Endothelial cell of hepatic sinusoid (primary cell): ENCODE data around the gene TBXT.
"Not testable (repeated sequence)": the region's sequence is repeated elsewhere in the genome, so short reads cannot be mapped to it uniquely, and the experiment has no call there.

Source experiments
- in situ Hi-C: cut with HindIII; loops from 2 replicates; pipeline ENCODE4 v1.10.0; 2017; ENCODE audit warnings: low sequenced_read_pairs

TBXT gene

DNA sequence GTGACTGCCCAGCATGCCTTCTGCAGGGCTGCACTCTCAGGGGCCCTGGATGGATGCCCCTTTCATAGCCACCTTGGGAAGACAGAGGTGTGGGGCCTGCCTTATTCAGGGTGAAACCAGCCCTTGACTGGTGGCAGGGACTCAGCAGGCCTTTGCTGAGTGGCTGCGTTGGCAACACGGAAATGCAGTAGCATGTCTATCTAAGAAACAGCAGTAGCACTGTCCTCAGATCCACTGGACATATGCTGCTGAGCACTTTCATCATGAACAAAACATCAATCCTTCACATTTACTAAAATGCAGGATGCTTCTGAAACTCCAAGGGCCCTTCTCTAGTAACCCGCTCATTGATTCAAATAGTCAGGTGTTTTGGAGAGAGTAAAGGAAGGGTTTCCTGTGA, 4.9 kb upstream of the TBXT start:
- in situ Hi-C loops, result no loop called here

DNA sequence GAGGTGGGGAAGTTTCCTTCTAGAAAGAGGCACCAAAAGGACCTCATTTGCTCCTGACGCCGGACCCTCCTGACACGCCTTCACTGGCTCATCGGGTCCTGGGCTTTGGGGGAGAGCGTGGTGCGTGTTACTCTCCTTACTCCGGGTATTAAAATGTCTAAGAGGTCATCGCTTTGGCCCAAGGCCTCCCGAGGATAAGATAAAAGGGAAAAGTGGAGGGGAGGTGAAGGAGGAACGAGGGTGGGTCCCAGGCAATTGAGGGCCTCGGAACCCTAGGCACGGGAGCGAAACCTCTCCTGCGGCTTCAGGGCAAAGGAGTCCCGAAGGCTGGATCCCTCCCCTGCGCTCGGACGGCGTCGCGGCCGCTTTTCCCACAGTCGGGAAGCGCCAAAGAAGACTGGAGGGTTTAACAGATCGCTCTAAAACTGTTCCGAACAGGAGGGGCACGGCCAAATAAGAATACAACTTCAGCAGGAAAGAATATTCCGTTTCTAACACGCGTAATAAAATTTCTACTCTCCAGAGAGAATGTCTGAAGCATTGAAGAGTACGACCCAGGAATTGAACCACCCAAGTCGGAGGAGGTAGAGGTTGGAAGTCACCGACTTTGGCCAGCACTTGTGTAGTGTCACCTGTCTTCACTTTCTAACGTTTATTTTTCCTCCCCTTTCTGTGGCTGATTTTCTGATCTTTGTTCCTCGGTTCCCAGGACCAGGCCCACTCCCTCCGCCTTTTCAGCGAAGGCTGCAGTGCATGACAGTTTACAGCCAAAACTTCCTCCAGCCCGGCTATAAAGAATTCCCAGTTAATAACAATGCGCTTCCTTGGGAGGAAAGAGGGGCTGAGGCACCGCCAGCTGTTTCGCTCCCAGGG, 2.1 kb upstream of the TBXT start:
- in situ Hi-C loops, result no loop called here

DNA sequence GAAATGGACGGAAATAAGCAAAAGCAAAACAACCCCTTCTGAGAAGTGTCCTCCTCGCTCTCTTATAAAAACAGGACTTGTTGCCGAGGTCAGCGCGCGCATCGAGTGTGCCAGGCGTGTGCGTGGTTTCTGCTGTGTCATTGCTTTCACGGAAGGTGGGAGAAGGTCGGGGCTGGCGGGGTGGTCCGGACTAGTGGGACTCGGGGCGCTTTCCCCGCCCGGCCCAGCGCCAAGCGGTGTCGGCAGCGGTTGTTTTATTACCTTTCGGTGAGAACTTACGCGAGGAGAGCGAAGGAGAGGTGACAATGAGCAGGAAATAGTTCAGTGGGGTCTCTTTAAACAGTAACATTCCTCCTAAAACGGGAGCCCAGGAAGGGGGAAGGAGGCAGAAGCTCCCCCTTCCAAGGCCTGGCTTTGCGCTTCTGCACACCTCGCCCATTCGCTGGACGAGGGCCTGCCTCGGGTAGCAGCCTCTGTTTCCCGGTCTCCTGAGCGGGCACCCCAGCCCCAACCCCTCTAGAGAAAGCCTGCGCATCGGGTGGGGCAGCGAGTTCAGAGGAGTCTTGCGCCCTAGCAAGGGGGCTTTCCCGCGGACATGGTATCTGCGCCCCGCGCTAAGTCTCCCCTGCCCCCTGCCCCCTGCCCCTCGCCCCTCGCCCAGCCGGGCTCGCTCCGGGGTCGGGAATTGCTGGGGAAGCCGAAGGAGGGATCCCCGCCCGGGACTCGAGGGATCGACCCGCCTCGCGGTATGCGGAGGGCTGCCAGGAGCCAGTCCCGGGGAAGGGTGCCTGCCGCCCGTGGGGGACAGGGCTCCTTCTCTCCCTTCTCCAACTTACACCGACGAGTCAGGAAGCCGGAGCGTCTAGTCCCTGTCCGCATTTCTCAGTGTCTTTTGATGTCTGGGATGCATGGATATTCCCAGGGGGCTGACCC, 1.2 kb upstream of the TBXT start:
- in situ Hi-C loops, result no loop called here

DNA sequence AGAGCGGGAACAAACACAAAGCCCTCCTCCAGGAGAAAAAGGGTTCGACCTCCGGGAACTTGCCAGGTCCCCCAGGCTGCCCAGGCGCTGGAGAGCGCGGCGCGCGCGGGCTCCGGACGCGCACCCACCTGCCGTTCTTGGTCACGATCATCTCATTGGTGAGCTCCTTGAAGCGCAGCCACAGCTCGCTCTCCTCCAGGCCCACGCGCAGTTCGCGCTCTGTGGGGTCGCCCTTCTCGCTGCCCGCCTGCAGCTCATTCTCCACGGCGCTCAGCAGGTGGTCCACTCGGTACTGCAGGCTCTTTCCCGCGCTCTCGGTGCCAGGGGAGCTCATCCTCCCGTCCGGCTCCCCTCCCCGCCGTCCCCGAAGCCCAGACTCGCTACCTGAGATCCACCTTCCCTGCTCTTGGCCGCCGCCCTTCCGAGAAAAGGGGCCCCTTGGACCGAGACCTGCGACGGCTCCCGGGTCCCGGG, 356 bp downstream of the TBXT start:
- in situ Hi-C loops, result no loop called here

DNA sequence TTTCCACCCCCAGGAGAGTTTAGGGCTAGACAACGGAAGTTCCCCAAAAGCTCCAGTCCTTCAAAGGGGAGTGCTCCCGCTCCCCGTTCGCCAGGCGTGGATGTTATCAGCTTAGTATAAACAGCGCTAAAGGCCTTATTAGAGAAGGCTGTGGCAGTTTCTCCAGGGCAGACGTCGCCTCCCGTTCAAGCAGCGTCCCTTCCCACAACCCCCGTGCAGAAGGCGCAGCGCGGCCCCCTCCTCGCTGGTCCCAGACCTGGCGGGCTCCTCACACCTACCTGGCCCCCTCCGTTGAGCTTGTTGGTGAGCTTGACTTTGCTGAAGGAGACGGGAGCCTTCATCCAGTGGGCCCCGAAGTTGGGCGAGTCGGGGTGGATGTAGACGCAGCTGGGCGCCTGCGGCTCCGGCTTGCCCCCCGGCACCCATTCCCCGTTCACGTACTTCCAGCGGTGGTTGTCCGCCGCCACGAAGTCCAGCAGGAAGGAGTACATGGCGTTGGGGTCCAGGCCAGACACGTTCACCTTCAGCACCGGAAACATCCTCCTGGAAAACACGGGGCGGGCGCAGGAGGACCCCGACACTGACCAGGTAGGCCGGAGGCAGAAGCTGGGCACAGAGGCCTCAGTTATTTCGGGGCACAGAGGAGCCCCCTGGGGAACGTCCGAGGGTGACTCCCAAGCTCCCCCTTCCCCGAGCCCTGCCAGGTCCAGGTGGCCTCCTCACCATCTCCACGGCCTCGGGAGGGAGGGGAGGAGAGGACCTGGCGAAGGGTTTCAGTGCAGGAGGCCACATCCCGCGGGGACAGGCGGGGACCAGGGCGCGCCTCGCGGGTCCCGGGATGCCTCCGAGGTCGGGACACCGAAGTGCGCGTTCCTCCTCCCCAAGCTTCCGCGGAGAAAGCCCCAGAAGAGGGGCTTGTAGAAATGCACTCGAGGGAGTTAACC, 1.1 kb downstream of the TBXT start:
- in situ Hi-C loops, result no loop called here

DNA sequence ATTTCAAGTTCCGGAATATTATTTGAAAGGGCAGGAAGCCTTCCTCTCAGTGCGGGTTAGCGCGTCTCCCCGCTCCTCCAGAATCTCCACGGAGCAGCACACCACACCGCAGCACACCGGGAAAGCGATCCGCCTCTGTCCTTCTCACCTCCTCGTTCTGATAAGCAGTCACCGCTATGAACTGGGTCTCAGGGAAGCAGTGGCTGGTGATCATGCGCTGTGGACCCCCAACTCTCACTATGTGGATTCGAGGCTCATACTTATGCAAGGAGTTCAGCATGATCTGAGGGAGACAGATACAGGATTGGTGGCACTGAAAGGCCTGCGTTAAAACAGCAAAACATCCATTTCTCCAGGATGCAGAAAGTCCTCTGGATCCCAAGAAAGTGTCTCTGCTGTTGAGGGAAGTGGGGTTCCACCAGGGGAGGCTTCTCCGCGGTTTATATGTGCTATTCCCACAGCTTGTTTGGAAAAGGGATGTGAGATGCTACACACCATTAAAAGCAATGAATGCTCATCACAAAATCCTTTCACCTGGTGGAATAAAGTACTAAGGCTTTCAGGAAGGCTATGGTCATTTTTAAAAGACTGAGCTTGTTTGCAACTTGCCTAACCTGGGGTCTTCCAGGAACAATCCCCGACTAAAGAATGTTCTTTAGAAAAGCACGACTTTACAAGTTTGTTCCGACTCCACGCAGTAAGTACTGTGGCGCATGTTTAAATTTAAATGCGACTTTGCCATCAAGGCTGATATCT, 1.9 kb downstream of the TBXT start:
- in situ Hi-C loops, result no loop called here

GRCh38 chr6:166162599-166163342, 4.9 kb downstream of the TBXT start:
- in situ Hi-C loops, result no loop called here

DNA sequence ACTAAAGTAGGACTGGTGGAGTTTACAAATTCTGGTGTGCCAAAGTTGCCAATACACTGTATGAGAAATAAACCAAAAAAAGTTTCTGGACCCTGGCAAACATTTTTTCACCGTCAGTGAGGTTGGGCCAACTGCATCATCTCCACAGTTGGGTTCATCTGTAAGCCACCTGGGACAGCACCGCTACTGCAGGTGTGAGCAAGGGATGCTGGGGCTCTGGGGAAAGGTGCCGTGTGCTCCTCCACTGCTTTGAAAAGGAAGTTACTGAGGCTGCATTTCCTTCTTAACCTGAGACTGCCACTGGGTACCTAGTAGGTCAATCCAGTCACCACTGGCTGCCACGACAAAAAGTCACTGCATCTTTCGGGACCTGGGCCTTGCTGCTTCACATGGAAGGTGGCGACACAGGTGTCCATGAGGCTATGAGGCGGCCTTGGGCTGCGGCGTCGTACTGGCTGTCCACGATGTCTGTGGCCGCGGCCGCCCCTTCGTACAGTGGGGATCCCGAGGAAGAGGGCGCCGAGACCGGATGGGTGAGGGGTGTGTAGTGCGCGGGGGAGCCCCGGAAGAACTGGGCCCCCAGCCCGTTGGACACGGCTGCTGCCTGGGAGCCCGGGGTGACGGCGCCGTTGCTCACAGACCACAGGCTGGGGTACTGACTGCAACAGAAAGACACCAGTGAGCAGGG, 9.6 kb downstream of the TBXT start:
- in situ Hi-C loops, result no loop called here

GRCh38 chr6:166156942-166157341, 10.7 kb downstream of the TBXT start:
- in situ Hi-C loops, result no loop called here

DNA sequence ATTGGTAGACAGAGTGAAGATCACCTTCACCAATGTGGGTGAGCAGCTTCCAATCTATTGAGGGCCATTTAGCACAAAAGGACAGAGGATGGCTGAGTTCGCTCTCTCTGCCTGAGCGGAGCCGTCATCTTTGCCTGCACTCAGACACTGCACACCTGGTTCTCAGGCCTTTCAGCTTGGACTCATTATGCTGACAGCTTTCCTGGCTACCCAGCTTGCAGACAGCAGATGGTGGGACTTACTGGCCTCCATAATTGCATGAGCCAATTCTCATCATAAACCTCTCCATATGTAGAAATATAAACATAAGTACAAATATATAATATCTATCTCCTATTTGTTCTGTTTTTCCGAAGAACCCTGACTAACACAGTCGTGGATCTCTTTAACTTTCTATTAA, 13.7 kb downstream of the TBXT start:
- in situ Hi-C loops, result no loop called here

DNA sequence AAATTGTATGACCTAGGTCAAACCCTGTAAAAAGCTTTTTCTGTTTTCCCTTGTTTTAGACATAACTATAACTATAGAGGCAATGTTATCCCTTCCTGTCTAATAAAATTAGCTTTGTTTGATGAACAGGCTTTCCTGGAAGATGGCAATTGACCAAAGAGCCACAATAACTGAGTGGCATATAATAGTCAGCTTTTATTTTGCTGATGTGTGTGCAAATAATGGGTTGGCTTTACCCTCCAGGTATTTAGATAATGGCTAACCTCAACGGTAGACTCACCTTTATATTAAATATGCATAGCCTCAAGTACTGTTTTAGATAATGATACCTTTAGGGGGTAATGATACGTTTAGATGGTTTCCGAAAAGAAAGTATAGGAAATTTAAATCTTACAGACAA, 15.0 kb downstream of the TBXT start:
- in situ Hi-C loops, result no loop called here

DNA sequence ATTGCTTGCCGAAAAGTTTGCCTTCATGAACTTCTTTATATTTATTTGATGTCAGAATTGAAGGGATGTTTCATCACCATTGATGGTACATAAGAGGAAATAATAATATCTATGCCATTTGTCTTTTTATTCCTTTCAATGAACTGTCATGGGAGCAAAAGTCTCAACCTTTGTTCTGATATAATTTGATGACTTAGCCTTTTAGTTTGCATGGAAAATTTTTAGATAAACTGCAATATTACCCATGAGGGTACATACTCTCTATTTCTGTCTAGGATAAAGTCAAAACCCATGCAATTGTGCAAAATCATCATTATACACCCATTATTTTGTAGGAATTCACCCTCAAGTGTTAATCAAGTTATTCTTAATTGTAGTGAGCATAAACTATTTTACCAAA, 15.9 kb downstream of the TBXT start:
- in situ Hi-C loops, result no loop called here

- in situ Hi-C loops, result no loop called here
Observed at GRCh38 chr6:166145751-166146150, 21.9 kb downstream of the TBXT start.

DNA sequence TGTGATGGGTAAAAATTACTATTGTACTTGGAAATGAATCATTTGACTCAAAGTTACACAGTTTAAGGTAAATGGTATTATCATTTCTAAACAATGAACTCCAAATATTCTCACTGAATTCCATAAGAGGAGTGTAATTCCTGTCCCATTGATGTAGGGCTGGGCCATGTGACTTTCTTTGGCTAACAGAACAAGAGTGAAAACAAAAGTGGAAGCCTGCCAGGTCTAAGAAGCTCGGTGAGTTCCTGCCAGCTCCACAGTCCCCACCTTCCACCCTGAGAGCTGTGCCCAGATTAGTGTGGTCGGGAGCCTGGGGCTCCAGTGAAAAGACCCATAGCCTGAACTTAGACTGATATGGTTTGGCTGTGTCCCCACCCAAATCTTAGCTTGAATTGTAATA, 24.6 kb downstream of the TBXT start:
- in situ Hi-C loops, result no loop called here

GRCh38 chr6:166127624-166128472, 39.8 kb downstream of the TBXT start:
- in situ Hi-C loops, result no loop called here

DNA sequence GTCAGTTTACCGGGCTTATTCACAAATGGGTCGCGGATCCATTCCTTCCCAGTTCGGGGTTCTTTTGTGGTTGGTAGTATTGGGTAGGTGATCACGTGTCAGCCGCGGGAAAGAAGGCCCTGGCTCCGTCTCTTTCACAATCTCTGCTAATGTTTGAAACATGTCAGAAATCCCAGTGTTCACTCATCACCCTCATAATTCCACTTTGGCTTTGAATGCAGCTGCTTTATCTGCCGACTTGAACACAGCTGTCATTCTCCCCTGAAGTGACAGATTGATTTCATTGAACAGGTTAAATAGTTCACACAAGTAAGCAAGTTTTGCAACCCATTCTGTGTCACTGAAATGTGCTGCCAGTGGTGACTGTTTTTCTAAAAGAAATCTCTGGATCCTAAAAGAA, 44.5 kb downstream of the TBXT start:
- in situ Hi-C loops, result not testable (repeated sequence)

GRCh38 chr6:166121726-166122125, 45.9 kb downstream of the TBXT start:
- in situ Hi-C loops, result no loop called here
